Activated T-cell treated with anti-CD3 and anti-CD28 coated beads for 48 hours (primary cell): ENCODE measurements around the gene CSMD2.

Experiments
- DNase-seq: peaks from one replicate; pipeline ENCODE4 v3.0.0-alpha.2; 2020; ENCODE audit warnings: low read depth

Gene CSMD2

GRCh38 chr1:33997127-33998036, 167.6 kb downstream of the CSMD2 start:
- DNase-seq: no peak

- no peak for DNase-seq
Measured at GRCh38 chr1:33996281-33996680, 168.7 kb downstream of the CSMD2 start.

GRCh38 chr1:33993301-33993700, 171.7 kb downstream of the CSMD2 start:
- DNase-seq: no peak

- DNase-seq: no peak
Measured at GRCh38 chr1:33990281-33990680, 174.7 kb downstream of the CSMD2 start.

GRCh38 chr1:33988161-33988560, 176.9 kb downstream of the CSMD2 start:
- DNase-seq: no peak

- DNase-seq: no peak
Measured at GRCh38 chr1:33986390-33987095, 178.5 kb downstream of the CSMD2 start.

- no peak for DNase-seq
Measured at GRCh38 chr1:33985656-33986055, 179.4 kb downstream of the CSMD2 start.

- DNase-seq: no peak
Measured at GRCh38 chr1:33984906-33985565, 180.0 kb downstream of the CSMD2 start.

GRCh38 chr1:33982419-33982818, 182.6 kb downstream of the CSMD2 start:
- DNase-seq: no peak

GRCh38 chr1:33979341-33979740, 185.7 kb downstream of the CSMD2 start:
- DNase-seq: no peak

GRCh38 chr1:33975961-33976360, 189.1 kb downstream of the CSMD2 start:
- no peak for DNase-seq

- no peak for DNase-seq
Measured at GRCh38 chr1:33973799-33974545, 191.1 kb downstream of the CSMD2 start.

- no peak for DNase-seq
Measured at GRCh38 chr1:33972676-33973395, 192.2 kb downstream of the CSMD2 start.

- no peak for DNase-seq
Measured at GRCh38 chr1:33971913-33972312, 193.1 kb downstream of the CSMD2 start.

GRCh38 chr1:33971018-33971710, 193.9 kb downstream of the CSMD2 start:
- DNase-seq: no peak

- DNase-seq: no peak
Measured at GRCh38 chr1:33970148-33970825, 194.7 kb downstream of the CSMD2 start.

- DNase-seq: no peak
Measured at GRCh38 chr1:33966346-33967141, 198.5 kb downstream of the CSMD2 start.

- DNase-seq: no peak
Measured at GRCh38 chr1:33965086-33965485, 199.9 kb downstream of the CSMD2 start.

GRCh38 chr1:33962061-33962460, 203.0 kb downstream of the CSMD2 start:
- no peak for DNase-seq
